Stimulated activated CD4-positive, alpha-beta T cell treated with anti-CD3 and anti-CD28 coated beads, TNF-alpha, amount 100 ng/mL, for 4 hours (primary cell): ENCODE measurements around the gene PSMD14.

Source experiments
- DNase-seq, 3 experiments: peaks; one replicate each; pipeline ENCODE4 v3.0.0-alpha.2; 2020; ENCODE audit warnings: low read depth in 3 of 3

PSMD14 gene

DNA sequence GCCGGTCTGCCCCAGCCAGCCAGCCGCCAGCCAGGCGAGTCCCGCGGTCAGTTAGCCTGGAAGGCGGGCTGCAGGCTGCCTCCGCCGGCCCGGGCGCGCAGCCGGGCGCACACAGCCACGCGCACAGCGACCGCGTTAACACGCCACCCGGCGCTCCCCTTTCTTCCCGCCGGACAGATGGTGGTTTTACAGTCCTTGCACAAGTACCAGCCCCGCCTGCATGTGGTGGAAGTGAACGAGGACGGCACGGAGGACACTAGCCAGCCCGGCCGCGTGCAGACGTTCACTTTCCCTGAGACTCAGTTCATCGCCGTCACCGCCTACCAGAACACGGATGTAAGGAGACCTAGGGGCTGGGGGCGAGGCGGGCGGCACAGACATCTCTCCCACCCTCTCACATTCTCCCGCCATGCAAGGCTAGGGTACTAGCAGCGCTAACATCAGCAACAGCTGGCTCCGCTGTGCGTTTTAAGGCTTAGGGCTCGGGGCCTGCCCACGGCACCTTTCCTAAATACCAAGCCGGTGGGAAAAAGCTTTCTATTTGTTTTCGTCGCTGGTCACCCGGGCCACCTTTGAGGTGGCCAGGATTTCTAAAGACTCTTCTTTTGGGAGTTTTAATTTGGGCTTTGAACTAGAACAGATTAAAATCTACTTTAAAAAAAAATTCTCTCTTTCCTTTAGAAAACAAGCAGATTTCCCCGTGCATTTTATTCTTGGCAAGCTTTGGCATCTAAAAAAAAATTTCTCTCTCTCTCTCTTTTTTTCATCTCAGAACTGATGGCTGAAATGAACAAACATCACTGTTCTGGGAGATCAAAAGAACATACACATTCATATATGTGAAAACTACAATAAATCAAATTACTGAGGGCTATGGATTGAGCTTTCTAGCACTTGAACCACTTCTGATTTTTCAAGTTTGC is 110.8 kb downstream of the PSMD14 start:
- no peak for DNase-seq

DNA sequence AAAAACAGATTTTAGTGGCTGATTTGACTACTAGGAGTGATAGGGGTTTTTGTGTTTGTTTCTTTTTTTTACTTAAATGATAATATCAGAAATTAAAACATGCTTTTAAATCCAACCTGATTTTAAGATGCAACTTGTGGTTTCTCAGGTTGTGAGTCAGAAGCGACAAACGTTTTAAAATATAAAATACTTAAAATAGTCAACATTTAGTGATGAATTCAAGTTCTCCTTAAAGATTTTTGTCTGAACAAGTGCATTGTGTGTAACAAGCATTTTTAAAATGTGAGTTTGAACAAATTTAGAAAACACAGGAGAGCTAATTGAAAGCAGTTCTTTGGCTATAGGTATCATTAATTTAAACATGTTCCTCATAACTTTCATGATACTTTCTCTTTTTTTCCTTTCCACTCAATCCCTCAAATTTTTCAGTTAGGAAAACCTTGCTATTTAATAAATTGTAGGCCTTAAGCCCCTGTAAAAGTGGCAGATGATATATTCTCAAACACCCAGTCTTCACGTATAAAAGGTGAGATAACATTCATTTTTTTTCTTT is 111.5 kb downstream of the PSMD14 start:
- DNase-seq = no peak

DNA sequence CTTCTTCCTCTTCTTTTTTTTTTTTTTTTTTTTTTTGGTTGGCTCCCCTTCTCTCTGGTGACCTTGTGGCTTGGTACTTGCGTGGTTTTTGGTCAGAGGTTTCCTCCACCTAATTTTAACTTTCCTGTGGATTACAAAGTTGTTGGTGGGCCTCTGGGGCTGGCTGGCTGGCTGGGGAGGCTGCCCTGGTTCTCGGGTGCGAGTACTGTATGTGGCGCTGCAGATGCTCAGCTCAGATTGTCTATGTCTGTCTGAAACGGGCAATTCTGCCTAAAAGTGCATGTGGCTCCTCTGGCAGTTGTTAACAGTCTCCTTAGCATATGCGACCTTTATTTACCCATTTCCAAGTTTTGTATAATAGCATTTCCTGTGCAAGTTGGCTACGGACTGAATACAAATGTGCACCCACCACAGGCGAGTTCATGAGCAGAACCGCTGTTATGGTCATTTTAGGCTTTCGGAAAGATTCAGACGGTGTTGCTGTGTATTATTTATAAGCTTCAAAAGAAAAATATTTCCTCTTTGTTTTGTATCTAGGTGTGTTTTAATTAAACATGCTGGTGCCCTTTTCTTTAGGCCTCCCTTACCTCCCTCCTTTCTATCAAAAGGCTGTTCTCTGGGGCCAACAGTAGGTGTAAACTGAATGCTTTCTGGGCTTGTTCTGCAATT is 112.3 kb downstream of the PSMD14 start:
- DNase-seq = no peak

DNA sequence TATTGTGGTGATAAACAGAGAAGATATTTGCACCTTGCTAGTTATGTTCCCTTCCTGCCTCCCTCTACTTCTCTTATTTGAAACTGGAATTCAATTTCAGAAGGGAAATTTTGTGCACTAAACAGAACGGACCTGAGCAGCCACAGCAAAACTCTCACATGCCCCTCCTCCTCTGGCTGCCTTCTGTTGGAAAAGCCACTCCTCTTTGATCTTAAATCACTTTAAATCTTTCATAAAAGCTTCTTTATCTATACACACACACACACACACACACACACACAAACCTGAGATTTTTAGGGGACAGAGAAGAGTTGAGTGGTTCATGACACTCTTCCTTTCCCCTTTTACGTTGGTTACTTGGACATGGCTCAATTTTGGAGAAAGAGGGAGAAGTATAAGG is 113.5 kb downstream of the PSMD14 start:
- no peak for DNase-seq

DNA sequence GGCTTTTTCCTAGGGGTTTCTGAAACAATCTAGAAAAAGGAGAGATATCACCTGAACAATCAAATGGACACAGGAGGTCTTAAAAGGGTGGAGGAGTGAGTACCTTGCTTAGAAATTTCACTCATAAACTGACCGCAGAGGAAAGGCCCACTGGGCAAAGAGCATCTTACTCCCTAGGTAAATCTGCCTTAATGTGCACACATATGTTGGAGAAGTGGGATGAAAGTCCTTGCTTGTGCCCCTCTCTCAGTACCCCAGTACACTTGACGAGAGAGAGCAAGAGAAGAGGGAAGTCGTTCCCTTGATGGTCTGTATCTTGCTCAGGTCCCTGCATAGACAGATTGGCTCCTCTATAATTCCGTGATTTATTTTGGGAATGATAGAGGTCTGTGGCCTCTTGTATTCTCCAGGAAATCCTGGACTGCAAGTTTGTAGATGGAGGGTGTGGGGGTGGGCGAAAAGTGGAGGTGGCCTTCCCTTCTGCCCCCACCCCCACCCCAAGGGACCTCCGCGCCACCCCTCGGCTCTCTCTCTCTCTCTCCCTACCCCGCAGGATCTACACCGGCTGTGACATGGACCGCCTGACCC is 114.7 kb downstream of the PSMD14 start:
- no peak for DNase-seq

DNA sequence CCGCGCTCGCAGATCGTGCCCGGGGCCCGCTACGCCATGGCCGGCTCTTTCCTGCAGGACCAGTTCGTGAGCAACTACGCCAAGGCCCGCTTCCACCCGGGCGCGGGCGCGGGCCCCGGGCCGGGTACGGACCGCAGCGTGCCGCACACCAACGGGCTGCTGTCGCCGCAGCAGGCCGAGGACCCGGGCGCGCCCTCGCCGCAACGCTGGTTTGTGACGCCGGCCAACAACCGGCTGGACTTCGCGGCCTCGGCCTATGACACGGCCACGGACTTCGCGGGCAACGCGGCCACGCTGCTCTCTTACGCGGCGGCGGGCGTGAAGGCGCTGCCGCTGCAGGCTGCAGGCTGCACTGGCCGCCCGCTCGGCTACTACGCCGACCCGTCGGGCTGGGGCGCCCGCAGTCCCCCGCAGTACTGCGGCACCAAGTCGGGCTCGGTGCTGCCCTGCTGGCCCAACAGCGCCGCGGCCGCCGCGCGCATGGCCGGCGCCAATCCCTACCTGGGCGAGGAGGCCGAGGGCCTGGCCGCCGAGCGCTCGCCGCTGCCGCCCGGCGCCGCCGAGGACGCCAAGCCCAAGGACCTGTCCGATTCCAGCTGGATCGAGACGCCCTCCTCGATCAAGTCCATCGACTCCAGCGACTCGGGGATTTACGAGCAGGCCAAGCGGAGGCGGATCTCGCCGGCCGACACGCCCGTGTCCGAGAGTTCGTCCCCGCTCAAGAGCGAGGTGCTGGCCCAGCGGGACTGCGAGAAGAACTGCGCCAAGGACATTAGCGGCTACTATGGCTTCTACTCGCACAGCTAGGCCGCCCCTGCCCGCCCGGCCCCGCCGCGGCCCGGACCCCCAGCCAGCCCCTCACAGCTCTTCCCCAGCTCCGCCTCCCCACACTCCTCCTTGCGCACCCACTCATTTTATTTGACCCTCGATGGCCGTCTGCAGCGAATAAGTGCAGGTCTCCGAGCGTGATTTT is 115.5 kb downstream of the PSMD14 start:
- DNase-seq = no peak

DNA sequence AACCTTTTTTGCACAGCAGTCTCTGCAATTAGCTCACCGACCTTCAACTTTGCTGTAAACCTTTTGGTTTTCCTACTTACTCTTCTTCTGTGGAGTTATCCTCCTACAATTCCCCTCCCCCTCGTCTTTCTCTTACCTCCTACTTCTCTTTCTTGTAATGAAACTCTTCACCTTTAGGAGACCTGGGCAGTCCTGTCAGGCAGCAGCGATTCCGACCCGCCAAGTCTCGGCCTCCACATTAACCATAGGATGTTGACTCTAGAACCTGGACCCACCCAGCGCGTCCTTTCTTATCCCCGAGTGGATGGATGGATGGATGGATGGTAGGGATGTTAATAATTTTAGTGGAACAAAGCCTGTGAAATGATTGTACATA is 116.2 kb downstream of the PSMD14 start:
- no peak for DNase-seq

DNA sequence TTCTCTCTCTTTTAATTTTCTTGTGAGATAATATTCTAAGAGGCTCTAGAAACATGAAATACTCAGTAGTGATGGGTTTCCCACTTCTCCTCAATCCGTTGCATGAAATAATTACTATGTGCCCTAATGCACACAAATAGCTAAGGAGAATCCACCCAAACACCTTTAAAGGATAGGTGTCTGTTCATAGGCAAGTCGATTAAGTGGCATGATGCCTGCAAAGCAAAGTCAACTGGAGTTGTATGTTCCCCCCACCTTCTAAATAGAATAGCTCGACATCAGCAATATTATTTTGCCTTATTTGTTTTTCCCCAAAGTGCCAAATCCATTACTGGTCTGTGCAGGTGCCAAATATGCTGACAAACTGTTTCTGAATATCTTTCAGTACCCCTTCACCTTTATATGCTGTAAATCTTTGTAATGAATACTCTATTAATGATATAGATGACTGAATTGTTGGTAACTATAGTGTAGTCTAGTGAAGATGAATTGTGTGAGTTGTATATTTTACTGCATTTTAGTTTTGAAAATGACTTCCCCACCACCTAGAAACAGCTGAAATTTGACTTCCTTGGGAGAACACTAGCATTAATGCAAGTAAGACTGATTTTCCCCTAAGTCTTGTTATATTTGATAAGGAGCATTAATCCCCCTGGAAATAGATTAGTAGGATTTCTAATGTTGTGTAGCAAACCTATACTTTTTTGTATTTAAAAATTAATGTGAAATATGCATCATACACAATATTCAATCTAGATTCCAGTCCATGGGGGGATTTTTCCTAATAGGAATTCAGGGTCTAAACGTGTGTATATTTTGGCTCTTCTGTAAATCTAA is 116.9 kb downstream of the PSMD14 start:
- no peak for DNase-seq

DNA sequence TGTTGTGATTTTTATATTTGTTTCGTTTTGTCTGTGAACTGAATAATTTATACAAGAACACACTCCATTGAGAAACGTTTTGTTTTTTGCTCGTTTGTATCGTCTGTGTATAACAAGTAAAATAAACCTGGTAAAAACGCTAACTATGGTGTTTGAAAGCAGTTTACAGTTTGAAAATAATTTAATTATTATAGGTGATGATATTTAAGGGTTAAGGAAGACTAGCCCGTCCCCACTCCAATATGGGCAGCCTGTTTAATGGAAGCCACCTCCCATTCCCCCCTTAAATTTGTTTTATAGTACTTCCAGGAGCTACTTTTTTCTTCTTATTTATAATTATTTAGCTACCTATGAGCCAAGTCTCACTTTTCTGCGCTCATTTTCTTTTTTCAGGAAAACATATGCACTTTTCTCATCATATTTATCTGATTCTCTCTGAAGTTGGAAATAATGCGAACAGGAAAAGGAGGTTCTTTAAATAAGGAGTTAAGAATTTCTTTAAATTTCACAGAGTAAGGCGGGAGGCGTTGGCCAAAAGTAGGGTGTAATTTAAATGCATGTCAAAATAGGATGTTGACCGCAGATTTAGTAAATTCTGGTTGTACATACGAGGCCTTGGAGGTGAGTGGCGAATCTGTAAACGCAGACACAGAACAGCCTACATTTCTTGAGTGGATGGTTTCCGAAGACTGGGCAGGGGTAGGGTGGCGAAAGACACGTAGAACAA is 117.7 kb downstream of the PSMD14 start:
- no peak for DNase-seq

DNA sequence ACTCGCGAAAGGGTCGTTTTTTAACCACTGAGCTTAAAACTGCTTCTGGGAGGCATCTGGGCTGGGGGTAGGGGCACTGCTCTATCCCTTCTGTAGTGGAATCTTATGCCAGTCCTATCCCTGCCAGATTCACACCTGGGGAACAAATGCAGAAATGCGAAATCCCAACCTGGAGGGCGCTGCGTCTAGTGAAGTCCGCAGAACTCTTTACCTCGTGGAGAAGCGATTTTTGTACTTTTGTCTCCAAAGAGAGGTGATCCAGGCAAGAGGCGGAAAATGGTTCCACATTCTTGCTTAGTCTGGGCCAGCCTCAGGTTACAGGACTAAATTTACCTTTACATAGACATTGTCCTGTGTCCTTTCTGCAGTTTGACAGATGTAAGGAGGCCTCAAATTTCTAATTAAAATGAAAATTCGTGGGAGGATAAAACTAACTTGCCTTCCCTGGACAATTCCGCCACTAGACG is 118.3 kb downstream of the PSMD14 start:
- DNase-seq = no peak

DNA sequence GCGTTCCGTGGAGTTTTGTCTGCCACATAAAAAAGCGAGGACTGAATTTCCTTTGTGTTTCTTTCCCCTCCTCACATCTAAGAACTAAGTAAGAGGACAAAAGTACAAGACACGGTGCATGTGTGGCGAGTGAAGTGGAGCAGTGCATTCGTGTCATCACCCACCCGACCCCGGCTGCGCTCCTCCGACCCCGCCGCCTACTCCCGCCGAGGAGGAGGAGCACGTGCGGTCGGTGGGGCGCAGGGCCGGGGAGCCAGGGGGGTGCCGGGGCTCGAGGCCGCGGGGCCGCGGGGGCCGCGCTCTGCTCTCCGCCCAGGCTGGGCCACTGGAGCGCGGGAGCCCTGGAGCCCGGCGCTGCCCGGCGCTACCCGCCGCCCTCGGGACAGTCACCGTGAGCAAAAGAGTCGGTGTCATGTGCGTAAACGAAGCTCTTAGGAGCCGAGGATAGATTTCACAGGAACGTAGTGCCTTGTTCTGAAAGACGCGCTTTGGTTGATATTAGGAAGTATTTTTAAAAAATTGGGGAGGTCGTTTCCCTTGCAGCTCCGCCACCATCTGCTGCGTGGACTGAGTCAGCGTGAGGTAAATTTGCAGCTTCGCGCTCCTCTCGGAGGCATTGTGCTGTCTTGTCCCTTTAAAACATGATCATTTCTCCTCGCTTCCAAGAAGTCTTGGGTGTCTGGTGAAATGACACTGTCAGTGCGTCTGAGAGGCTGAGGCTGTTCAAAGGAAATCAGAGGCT is 118.9 kb downstream of the PSMD14 start:
- no peak for DNase-seq

DNA sequence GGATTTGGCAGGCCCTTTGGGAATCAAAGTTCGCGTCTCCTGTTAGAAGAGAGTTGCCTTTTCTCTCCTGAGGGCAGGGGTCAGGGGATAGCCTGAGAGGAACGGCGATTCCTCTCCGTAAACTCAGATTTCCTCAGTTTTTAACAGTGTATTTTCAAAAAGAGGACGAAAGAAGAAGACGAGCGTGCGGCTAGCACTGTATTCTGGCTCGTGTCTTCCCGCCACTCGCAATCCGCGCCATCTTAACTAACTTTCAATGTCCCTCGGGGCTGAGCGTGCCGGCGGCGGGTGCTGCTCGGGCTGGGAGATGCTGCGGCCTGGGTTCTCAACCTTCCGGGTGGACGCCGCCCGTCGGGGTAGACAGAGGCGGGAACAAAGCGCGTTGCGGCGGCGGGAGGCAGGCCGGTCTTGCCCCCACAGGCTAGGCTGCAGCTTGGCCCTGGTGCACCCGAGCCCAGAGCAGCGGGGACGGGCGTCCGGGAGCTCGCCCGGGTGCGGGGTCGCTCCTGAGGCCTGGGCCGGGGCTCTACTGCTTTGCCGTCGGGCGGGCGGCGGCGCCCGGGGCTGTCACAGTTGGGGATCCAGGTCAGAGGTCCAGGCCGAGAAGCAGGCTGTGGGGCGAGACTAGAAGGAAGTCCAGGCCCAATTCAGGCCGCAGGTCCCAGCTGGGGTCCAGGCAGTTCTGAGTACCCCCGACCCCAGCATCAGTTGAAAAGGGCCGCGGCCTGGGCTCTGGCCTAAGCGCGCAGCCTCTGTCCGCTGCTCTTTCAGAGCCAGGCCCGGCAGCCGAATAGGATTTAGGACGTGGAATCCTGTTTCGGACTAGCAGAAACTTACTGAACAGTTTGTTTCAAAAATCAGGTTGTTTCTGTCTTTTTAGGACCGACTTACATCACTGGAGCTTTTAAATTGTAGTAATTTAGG is 119.7 kb downstream of the PSMD14 start:
- no peak for DNase-seq

DNA sequence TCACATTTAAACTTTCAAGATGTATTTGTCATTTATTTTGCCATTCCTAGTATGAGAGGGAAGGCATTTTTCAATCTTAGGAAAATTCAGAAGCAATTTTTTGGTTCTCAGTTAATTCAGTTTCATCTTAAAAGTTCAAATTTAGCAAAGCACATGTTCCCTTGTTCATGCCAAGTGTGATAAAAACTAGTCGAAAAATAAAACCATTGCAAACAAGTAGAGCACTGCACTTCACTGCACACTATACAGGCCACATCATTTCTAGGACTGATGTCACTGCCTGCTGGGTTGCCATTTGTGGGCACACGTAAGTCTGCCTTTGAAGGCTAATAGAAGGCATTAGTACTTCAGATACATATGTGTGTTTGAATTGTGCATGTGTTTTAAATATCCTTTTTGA is 122.2 kb downstream of the PSMD14 start:
- DNase-seq = no peak

DNA sequence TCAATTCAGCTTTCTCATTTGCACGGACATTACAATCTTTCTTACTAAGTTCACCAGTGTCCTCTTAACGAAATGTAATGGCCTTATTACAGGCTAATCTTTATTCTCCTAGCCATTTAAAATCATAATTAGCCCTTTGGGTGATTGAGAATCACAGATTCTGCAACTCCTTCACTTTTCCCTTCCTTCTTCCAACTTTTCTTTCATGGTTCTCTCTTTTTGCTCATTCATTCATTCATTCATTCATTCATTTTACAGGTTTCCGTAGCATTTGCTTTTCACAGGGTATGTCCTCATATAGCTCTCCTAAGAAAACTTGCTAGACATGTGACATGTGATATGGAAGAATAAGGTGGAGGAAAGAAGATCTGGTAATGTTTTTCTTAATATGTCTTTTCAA is 123.9 kb downstream of the PSMD14 start:
- DNase-seq = no peak

DNA sequence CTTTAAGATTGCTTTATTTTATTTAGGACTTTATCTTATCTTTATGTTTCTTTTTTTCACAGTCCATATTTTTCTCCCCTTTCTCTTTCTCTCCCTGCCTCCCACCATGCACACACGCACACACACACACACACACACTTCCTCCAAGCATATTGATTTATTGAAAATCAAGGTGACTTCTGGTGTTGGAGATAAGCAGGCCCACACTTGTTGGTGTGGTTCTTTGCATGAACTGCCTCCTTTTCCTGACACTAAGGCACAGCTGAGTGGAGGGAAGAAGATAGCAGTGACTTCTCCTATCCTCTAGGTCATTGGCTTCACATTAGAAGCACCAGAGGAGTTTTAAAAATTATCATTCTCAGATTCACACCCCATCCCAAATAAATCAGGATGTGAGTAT is 125.9 kb downstream of the PSMD14 start:
- no peak for DNase-seq

DNA sequence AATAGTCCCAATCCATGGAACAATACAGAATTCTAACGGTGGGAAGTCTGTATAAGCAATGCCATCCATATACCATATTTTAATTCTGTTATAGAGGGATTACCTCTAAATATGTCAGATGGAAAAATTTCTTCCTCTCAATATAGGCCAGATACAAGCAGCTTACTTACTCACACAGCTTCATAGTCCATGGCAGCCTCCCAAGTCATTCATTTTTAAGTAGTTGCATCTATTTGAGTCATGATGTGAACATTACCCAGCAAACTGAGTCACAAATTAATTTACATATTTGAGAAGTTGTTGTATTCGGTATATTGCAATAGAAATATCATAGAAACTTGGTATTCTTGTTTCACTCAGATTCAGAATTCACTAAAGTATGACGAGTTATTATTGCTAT is 128.2 kb downstream of the PSMD14 start:
- no peak for DNase-seq

DNA sequence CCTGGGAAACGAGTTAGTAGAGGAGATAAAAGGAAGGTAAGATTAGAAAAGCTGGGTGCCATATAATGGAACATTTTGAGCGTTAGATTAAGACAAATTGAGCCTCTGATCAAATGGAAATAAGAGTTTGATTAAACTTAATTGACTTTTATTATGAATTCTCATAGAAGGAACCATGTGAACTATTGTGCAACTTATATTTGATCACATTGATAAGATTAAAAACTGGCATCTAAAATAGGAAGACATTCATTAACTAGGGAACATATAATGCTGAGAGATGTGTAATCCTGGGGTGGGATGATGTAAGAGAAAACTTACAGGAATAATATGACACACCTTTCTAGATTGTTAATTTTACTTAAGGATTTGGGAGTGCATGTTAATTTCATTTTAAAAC is 130.4 kb downstream of the PSMD14 start:
- DNase-seq = no peak

DNA sequence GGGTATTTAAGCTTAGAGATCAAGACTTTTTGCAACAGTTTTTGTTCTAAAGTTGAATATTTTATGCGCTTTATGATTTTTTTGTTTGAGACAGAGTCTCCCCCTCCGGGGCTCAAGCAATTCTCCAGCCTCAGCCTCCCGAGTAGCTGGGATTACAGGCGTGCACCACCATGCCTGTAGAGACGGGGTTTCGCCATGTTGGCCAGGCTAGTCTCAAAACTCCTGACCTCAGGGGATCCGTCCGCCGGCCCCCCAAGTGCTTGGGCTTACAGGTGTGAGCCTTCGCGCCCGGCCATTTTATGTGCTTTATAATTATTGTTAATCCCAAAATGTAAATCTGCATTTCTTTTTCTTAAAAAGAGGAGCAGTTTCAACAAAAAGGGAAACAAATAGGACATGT is 136.9 kb downstream of the PSMD14 start:
- no peak for DNase-seq
